Keratinocyte (primary cell): ENCODE measurements around the gene SPEF1.

ENCODE experiments used
- CTCF ChIP-seq, 3 experiments: IDR thresholded peaks in 1 of 3; conservative IDR thresholded peaks in 1 of 3; optimal IDR thresholded peaks in 1 of 3; 2 replicates in 2 of 3; 3 replicates in 1 of 3; pipeline versions ENCODE3 to v1.5.1; 2011; ENCODE audit warnings: low read length in 3 of 3, mild to moderate bottlenecking in 3 of 3, moderate library complexity in 2 of 3, control low read depth in 1 of 3, inconsistent platforms in 1 of 3; ENCODE audit not compliant: insufficient read depth in 2 of 3; ENCODE audit errors: extremely low read depth in 1 of 3
- EZH2 ChIP-seq: IDR thresholded peaks from one replicate; pipeline ENCODE4 v1.6.1; 2012; ENCODE audit warnings: inconsistent platforms, mild to moderate bottlenecking, low read length, moderate library complexity

DNA sequence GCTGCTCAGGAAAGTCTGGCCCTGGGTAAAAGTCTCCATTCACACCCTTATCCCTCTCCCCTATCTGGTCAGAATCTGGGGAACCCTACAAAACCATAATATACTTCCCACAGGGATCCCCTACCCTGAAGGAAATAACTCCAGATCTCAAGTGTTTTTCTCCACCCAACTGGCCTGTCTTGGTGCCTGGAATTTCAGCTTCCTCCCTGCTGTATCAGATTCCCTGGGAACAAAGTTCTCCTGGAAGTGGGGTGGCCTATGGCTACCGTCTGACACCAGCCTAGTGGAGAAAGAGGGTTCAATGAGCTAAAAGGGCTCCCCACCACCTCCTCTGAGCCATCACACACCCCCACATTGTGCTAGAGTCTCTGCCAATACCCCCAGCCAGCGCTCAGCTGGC, 33.8 kb downstream of the SPEF1 start:
- TF ChIP-seq EZH2 (no peak), CTCF (optimal IDR thresholded peaks at IDR 0.05 in 1 of 3, IDR thresholded peaks at IDR 0.05 in 1 of 3, conservative IDR thresholded peaks at IDR 0.05 in 1 of 3; ENCODE audit: extremely low read depth in 1 of 3, insufficient read depth in 2 of 3, low read length in 3 of 3) (no peak)
